ENCODE results near the gene PCNP. TPM values are rescaled to one million over a fixed set of nuclear protein-coding genes. Genes with fewer than 3 reads are reported as not detected.

PCNP gene
- polyA plus RNA-seq, 1 of the 3 experiments (the other 2 are of a cell fraction) = 45.8 TPM

- Histone ChIP-seq H3K4me1 (ENCODE audit: control insufficient read depth in 1 of 2, insufficient read depth in 2 of 2, low read depth in 1 of 2, low read length in 1 of 2) (no peaks in the 10 kb centered on the region; a peak in 1 of 4 replicates), H4K20me1 (ENCODE audit: insufficient read depth) (no peaks in the 10 kb centered on the region), H3K4me2 (no peak overlapping the region), H3K9ac (no peak overlapping the region), H3K27me3 (ENCODE audit: insufficient read depth) (no peaks in the 10 kb centered on the region), H3K79me2 (ENCODE audit: insufficient read depth) (no peaks in the 10 kb centered on the region), H2AFZ (ENCODE audit: low read depth) (no peak overlapping the region), H3F3A (replicated peaks; ENCODE audit: insufficient read depth) (no peaks in the 10 kb centered on the region), H3K4me3 (ENCODE audit: low read depth in 2 of 2, low read length in 1 of 2) (no peak overlapping the region), H3K9me2 (no peaks in the 10 kb centered on the region), H3K27ac (ENCODE audit: low read depth in 2 of 2, low read length in 1 of 2) (no peak overlapping the region), H3K9me3 (no peaks in the 10 kb centered on the region), H3K36me3 (replicated peaks in 1 of 2; ENCODE audit: control insufficient read depth in 1 of 2, insufficient read depth in 2 of 2, low read length in 1 of 2) (no peaks in the 10 kb centered on the region)
- CTCF ChIA-PET = interaction anchor here (0.6 to 1.6 kb wide), 3 partner anchors 11 to 26 kb away, joined by 3 to 4 read pairs (median 3); no protein-coding TSS in a partner anchor
- no peak for TF ChIP-seq ELF1 (IDR thresholded peaks at IDR 0.05)
- no peak for TF ChIP-seq RFX5 (IDR thresholded peaks at IDR 0.05; ENCODE audit: low read length)
- TF ChIP-seq CTCF (IDR thresholded peaks at IDR 0.05) = no peak
- TF ChIP-seq FOXM1 (IDR thresholded peaks at IDR 0.05; ENCODE audit: low read depth) = no peak
- TF ChIP-seq POLR2AphosphoS5 (IDR thresholded peaks at IDR 0.05; ENCODE audit: low read depth, low read length) = no peak
- no peak for TF ChIP-seq PBX3 (IDR thresholded peaks at IDR 0.05)
- TF ChIP-seq TAF1 (IDR thresholded peaks at IDR 0.05; ENCODE audit: borderline replicate concordance, low read depth, low read length) = no peak
- TF ChIP-seq, protein P1, sequence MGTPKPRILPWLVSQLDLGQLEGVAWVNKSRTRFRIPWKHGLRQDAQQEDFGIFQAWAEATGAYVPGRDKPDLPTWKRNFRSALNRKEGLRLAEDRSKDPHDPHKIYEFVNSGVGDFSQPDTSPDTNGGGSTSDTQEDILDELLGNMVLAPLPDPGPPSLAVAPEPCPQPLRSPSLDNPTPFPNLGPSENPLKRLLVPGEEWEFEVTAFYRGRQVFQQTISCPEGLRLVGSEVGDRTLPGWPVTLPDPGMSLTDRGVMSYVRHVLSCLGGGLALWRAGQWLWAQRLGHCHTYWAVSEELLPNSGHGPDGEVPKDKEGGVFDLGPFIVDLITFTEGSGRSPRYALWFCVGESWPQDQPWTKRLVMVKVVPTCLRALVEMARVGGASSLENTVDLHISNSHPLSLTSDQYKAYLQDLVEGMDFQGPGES (IDR thresholded peaks at IDR 0.05; ENCODE audit: low read depth, low read length) = no peak
- no peak for TF ChIP-seq GABPA (IDR thresholded peaks at IDR 0.05; ENCODE audit: low read depth)
- TF ChIP-seq MXI1 (IDR thresholded peaks at IDR 0.05; ENCODE audit: low read depth, low read length) = no peak
- no peak for TF ChIP-seq FOSL2 (IDR thresholded peaks at IDR 0.05; ENCODE audit: borderline replicate concordance, low read depth)
- WGBS (ENCODE audit: low lambda C conversion rate) = 91% methylated on average over 10 of the region's 10 CpGs
- no peak for DNase-seq
- POLR2A ChIA-PET = no interaction called here
These were observed 63.5 kb downstream of the PCNP start for GRCh38 chr3:101637451-101637850.

- H3K27me3 ChIP-seq (ENCODE audit: insufficient read depth) = no peaks in the 10 kb centered on the region
- no peaks in the 10 kb centered on the region for H4K20me1 ChIP-seq (ENCODE audit: insufficient read depth)
- CTCF ChIA-PET = interaction anchor here (1.6 kb wide), 1 partner anchor 10 kb away, joined by 4 read pairs; no protein-coding TSS in a partner anchor
- H3K27ac ChIP-seq (ENCODE audit: low read depth in 2 of 2, low read length in 1 of 2) = no peak overlapping the region
- H3K9me2 ChIP-seq = no peaks in the 10 kb centered on the region
- no peaks in the 10 kb centered on the region for H3K79me2 ChIP-seq (ENCODE audit: insufficient read depth)
- no peak for DNase-seq
- H3K4me2 ChIP-seq = no peak overlapping the region
- WGBS (ENCODE audit: low lambda C conversion rate) = 76% methylated on average over 10 of the region's 10 CpGs
- no peaks in the 10 kb centered on the region for H3K9me3 ChIP-seq
- H2AFZ ChIP-seq (ENCODE audit: low read depth) = no peak overlapping the region
- no peaks in the 10 kb centered on the region for H3K36me3 ChIP-seq (replicated peaks in 1 of 2; ENCODE audit: control insufficient read depth in 1 of 2, insufficient read depth in 2 of 2, low read length in 1 of 2)
- POLR2A ChIA-PET = no interaction called here
- H3K4me1 ChIP-seq (ENCODE audit: control insufficient read depth in 1 of 2, insufficient read depth in 2 of 2, low read depth in 1 of 2, low read length in 1 of 2) = no peaks in the 10 kb centered on the region; a peak in 1 of 4 replicates
- H3K9ac ChIP-seq = no peak overlapping the region
- H3K4me3 ChIP-seq (ENCODE audit: low read depth in 2 of 2, low read length in 1 of 2) = no peak overlapping the region
- H3F3A ChIP-seq (replicated peaks; ENCODE audit: insufficient read depth) = no peaks in the 10 kb centered on the region
- no peak for TF ChIP-seq FOXJ3 (CRISPR knock-in tag; IDR thresholded peaks at IDR 0.05)
- TF ChIP-seq SMC3 (IDR thresholded peaks at IDR 0.05; ENCODE audit: low read depth, low read length) = no peak
- no peak for TF ChIP-seq TCF12 (IDR thresholded peaks at IDR 0.05)
- no peak for TF ChIP-seq YY1 (IDR thresholded peaks at IDR 0.05; ENCODE audit: low read depth)
- no peak for TF ChIP-seq RCOR1 (IDR thresholded peaks at IDR 0.05; ENCODE audit: low read length)
- TF ChIP-seq FOSL2 (IDR thresholded peaks at IDR 0.05; ENCODE audit: borderline replicate concordance, low read depth) = no peak
- TF ChIP-seq, protein P2, sequence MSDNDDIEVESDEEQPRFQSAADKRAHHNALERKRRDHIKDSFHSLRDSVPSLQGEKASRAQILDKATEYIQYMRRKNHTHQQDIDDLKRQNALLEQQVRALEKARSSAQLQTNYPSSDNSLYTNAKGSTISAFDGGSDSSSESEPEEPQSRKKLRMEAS (IDR thresholded peaks at IDR 0.05; ENCODE audit: low read depth) = no peak
- no peak for TF ChIP-seq MEF2A (IDR thresholded peaks at IDR 0.05; ENCODE audit: borderline replicate concordance, low read depth)
- TF ChIP-seq FOXM1 (IDR thresholded peaks at IDR 0.05; ENCODE audit: low read depth) = no peak
- TF ChIP-seq, protein P1 (IDR thresholded peaks at IDR 0.05; ENCODE audit: low read depth, low read length) = no peak
- no peak for TF ChIP-seq CTCF (IDR thresholded peaks at IDR 0.05)
- no peak for TF ChIP-seq NRF1 (IDR thresholded peaks at IDR 0.05; ENCODE audit: low read depth, low read length)
- no peak for TF ChIP-seq RFX5 (IDR thresholded peaks at IDR 0.05; ENCODE audit: low read length)
- no peak for TF ChIP-seq PBX3 (IDR thresholded peaks at IDR 0.05)
These were observed 64.3 kb downstream of the PCNP start for GRCh38 chr3:101638261-101638745.
